Measurements from ENCODE around the gene TMSB15B.
"Not testable (repeated sequence)": the region's sequence is repeated elsewhere in the genome, so short reads cannot be mapped to it uniquely, and the experiment has no call there.

Gene TMSB15B

DNA sequence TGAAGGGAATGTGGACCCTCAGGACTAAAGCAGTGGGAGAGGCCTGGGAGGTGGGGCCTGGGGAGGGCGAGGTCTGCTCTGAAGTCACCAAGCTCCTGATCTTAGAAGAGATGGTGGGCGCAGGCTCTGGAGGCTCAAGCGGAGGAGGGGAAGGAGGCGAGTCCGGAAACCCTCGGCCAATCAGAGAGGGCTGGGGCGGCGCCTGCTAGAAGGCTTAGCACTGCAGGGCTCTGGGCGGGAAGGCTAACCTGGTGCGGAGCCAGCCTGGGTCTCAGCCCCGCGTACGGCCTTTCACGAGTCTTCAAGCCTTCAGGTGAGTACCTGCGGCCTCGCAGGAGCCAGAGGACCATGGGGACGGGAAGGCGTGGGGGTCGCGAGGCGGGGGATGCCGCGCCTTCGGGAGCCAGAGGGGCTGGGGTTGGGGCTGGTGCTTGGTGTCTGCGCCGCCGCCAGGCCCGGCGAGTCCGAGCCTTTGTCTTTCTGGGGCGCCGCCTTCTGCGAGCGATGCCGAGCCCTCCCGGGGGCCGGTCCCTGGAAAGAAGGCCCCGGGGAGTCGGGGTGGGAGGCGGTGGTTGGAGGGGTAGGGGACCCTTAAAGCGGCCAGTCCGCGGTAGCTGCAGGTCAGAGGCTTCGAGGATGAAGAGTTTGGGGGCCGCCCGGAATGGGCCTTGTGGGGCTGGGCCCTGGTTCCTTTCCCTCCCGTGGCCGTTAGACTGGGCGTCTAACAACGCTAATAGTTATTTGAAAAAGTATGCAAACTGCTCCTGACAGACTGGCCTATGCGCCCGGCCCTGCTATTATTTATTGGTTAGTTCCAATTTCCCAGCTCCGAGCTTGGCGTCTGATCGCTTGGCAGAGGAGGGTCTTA is at the start of gene TMSB15B:
Gene TMSB15B (plus strand): TSS at position 217 of the 868 bp plus-strand sequence.
- DNase-seq (ENCODE audit: low spot score), result not testable (repeated sequence)

DNA sequence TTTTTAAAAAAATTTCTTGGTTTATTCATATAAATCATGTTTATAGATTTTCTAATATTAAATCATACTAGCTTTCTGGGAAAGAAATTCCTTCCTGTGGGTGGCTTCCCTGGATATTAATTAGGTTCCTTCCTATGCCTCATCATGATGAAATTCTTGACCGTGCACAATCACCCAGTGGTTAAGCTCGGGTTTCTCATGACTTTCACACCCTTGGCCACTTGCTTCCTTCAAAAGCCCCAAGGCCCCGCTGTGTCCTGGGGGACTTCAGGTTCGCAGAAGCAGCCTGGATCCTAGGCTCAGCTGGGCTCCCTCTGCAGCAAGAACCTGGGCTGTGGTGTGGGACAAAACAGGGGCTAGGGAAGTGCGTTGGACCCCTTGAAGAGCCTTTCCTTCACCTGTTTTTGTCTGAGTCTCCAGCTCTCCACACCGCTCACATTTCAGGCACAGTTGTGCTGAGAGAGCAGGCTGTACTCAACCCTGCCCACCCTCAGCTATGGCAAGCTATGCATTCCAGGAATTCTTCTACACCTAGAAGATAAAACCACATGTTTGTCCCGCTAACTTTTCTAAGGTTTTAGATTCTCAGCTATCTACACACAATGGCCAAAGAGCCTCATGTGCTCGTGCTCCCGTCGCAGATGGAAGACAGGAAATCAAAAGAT is 48.9 kb upstream of the TMSB15B start:
- peak; percentile 14 for DNase-seq (ENCODE audit: low spot score)

DNA sequence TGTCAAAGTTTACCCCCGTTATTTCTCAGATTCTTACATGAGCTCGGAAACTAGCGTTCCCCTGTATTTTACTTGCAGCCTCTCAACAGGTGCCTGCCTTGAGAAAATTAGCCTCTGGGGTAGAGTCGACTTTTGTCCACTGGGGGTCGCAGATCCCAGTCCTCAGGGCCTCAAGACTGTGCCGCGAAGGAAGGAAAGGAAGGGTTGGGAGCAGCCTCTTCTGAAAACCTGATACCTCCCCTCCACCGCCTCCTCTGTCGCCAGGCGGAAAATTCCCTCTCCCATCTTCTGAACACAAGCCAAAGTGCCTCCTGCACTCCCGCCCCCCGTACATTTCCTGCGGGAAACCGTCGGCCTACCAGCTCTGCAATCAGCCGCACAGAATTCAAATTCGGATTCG is 44.4 kb upstream of the TMSB15B start:
- peak; percentile 68 for DNase-seq (ENCODE audit: low spot score)

DNA sequence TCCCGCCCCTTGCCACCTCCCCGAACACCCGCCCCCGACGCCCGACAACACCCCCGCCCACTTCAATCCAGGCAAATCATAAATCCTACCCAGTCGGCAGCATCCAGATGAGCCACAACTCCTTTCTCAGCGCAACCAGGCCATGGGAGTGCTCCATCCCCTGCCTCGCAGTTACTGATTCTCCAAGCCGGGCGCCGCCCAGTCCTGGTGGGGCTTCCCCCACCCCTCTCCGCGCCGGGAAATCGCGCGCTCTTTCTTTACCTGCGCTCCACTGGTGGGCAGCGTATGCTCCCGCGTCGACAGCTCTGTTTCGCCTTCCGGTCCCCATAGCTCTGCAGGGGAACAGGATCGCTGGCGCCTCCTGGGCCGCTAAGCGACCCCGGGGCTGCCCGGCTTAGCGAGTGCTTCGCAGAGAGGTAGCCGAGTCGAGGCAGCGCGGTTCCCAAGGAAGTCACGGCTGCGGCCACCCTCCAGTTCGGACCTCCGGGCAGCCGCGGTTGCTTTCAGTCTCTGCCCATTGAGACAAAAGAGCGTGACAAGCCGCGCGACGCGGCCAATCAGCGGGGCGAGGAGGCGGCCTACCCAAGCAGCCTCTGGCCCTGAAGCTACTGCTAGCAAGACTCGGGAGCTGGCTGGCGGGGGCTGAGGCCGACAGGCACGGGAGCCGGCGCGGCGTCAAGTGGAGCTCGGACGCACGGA is 43.7 kb upstream of the TMSB15B start:
- DNase-seq (ENCODE audit: low spot score), result peak; percentile 60

DNA sequence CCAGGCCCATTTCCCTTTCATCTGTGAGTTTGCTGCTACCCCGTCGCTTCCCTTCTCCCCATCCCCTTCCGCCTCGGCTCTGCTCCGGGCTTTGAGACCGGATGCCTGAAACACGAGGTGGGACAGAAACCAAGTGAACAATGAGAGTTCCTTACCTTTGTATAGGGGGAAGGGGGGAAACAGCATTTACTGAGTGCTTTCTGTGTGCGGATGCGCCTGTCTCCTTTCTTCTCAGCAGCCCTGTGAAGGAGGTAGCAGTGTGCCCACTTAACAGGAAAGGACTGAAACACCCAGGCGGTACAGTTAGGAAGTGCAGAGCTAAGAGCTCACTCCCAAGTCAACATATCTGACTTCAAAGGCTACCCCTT is 43.2 kb upstream of the TMSB15B start:
- DNase-seq (ENCODE audit: low spot score), result peak; percentile 65

DNA sequence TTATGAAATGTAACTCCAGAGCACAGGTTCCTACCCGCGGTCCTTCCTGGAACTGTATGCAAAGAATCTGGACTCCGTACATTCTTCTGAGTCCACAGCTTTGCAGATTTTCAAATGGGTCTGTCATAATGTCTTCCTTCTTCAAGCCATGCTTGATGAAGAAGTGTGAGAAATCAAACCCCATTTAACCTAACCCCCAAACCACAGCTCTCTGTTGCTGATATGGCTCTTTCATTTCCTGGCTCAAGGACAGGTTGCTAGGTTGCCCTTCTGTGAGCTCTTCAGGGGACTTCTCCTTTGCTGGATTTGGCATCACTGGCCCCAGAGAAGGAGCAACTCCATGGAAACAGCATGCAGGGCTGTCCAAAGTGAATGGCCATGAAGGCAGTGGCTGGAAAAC is 41.9 kb upstream of the TMSB15B start:
- not testable (repeated sequence) for DNase-seq (ENCODE audit: low spot score)

DNA sequence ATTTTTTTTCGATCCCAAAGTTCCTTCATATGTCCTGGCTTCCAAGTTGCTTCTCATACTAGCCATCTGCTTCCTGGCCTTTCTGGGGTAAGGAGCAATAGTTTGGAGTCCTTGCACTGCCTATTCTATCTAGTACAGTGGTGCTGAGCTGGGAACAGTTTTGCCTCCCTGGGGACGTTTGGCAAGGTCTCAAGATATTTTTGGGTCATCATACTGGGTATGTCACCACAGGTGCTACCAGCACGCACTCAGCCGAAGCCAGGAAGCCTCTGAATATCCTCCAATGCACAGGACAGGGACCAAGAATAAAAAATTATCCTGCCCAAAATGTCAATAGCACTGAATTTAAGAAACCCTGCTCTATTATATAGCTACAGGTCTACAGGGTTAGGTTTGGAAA is 35.4 kb upstream of the TMSB15B start:
- DNase-seq (ENCODE audit: low spot score), result no peak

DNA sequence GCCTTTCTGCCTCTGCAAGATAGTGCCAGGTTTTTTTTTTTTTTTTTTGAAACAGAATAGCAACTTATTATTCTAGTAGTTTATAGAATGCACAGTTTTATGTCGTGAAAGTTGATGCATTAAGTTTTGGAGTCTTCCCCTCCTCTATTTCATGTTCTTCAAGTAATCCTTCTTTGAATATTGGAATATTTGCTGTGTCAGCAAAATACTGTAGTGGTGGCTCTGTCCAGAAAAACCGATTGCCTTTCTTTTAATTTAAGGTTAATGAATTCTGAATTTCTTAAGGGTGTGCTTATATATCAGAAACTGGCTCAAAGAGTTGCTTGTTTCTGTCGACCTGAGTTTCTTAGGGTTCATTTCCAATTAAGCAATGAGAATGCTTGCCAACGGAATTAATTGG is 34.8 kb upstream of the TMSB15B start:
- DNase-seq (ENCODE audit: low spot score), result no peak

DNA sequence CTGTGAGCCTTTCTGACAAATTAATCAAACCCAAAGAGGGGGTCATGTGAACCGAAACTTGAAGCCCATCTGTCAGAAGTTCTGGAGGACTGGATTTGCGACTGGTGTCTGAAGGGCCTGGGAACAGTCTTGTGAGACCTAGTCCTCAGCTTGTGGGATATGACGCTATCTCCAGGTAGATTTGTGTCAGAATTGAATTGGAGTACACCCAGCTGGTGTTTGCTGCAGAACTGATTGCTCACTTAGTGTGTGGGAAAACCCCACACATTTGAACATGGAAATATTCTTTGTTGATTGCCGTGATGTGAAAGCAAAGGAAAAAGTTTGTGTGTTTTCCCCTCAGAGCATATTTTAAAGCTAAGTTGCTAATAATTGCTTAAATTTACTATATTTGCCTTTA is 30.3 kb upstream of the TMSB15B start:
- DNase-seq (ENCODE audit: low spot score), result no peak

DNA sequence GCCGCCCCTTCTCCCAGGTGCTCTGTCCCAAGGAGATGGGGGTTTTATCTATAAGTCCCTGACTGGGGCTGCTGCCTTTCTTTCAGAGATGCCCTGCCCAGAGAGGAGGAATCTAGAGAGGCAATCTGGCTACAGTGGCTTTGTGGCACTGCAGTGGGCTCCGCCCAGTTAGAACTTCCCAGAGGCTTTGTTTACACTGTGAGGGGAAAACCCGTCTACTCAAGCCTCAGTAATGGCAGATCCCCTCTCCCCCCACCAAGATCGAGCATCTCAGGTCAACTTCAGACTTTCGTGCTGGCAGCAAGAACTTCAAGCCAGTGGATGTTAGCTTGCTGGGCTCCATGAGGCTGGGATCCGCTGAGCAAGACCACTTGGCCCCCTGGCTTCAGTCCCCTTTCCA is 22.2 kb upstream of the TMSB15B start:
- DNase-seq (ENCODE audit: low spot score), result not testable (repeated sequence)

DNA sequence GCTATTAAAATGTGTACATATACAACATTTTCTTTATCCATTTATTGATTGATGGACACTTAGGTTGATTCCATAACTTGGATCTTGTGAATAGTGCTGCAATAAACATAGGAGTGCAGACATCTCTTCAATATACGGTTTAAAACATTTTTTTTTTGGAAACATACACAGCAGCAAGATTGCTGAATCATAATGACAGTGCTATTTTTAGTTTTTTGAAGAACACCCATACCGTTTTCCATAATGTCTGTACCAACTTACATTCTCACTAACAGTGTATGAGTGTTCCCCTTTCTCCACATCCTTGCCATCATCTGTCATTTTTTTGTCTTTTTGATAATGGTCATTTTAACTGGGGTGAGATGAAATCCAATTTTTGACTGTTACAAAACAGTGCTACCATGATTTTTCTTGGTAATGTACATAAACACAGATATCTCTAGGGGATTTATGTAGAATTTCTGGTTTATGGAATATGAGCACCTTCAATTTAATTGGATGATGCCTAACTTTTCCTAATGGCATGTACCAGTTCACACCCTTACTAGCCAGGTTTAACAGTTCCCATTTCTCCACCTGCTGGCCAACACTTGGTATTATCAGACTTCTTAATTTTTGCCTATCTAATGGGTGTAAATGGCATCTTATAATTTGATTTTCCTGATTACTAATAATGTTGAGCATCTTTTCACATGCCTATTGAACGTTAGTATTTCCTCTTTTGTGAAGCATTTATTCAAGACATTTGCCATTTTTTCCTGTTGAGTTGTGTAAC is 21.0 kb upstream of the TMSB15B start:
- peak; percentile 57 for DNase-seq (ENCODE audit: low spot score)

DNA sequence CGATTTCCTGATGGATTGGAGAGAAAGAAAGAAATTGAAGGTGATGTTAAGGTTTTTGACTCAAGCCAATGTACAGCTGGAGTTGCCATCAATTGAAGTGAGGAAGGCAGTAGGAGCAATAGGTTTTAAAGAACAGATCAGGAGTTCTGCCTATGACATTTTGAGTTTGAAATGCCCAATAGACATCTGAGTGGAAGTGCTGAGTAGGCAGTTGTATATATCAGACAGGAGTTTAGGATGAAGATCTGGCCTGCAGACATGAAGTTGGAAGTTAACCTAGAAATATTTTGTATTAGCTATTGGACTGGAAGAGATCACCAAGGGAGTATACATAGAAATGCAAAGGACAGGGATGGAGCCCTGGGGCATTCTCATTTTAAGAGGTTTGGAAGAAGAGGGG is 12.9 kb upstream of the TMSB15B start:
- DNase-seq (ENCODE audit: low spot score), result no peak

DNA sequence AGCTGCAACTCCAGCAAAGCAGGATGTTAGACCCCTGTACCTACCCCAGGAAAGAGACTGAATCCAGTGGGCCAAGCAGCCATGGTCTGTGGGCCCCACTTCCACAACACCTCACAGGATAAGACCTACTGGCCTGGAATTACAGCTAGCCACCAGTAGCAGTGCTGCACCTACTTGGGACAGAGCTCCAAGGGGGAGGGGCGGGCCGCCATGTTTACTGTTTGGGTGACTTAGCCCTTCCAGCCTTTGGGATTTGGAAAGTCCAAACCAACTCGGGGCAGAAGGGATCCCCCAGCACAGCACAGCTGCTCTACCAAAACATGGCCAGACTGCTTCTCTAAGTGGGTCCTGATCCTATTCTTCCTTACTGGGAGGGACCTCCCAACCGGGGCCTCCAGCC is 9.1 kb upstream of the TMSB15B start:
- DNase-seq (ENCODE audit: low spot score), result no peak

DNA sequence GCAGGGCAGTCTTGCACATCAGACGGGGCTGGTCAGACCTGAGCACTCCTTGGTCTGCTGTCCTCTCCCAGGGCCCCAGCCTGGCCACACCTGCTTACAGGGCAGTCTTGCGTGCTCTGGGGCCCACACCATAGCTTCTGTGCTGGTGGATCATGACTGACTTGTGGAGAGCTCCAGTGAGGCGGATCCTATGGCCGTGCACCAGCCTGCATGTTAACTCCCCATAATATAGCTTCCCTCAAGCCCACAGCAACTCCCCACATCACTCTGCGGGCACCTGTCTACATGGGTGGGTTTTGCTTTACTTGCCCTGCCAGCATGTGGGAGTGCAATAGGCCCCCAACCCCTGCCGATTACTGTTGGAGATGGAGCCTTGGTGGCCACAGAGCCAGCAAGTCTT is 8.2 kb upstream of the TMSB15B start:
- DNase-seq (ENCODE audit: low spot score), result no peak

DNA sequence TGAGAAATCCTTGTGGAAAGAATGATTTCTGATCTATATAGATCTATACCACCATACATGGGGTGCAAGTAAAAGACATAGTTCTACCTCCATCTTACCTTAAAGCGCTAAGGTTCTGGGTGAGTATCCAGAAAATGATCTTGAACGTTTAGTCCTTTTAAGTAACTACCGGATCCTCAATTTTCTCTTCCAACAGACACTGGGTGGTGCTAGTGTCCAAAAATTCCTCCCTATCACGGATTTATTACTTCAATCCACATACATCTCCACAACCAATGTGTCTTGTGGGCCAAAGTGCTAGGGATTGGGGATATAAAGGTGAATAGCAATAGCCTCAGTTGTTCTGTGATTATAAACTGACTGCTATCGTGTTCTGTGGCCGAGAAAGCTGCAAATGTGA is 1.8 kb upstream of the TMSB15B start:
- not testable (repeated sequence) for DNase-seq (ENCODE audit: low spot score)

DNA sequence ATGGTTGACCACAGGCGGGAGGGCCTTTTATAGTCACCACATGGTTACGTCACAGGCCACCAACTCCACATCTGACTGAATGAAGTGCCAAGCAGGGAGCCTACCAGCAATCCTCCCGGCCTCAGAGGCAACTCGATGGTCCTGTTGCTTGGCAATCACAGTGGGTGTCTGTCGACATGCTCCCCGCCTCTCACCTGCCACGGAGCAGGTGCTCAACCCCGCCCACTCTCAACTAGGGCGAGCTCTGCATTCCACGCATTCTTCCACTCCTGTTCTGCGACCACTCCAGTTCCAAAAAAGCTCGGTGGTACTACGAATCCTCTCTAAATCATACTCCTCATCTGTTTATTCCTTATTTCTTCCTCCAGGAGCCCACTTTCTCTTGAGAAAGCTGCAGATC is 21.1 kb downstream of the TMSB15B start:
- not testable (repeated sequence) for DNase-seq (ENCODE audit: low spot score)

DNA sequence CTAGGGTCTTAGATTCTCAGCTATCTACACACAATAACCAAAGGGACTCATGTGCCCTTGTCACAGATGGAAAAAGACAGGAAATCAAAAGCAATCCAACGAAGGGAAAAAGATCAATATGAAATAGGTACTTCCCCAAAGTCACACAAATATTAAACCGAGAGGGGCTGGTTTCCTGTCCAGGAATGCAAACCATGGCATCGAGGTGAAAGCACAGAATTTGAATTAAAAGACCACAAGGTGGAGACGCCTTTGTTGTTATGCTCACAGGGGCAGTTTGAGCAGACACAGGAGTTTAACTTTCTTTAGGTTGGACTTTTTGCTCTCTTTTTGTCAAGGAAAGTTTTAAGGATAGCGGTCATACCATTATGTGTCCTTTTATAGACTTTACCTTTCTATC is 36.8 kb downstream of the TMSB15B start:
- no peak for DNase-seq (ENCODE audit: low spot score)

DNA sequence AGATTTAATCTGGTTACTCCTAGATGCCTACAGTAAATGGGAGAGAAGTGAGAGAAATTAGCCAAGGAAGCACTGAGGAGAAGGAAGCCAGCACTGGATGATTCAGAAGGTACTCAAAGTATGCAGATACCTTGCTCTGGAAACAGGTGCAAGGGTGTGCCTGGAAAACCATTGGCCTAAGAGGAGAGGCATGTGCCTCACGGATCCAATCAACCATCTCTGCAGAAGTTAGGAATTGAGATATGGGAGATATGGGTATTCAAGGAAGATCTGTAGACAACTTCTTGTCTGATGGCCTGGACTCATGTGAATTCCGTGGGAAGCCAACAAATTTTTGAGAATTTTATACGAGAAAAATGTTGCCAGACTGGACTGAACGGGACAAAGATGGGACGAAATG is 46.4 kb downstream of the TMSB15B start:
- DNase-seq (ENCODE audit: low spot score), result no peak

DNA sequence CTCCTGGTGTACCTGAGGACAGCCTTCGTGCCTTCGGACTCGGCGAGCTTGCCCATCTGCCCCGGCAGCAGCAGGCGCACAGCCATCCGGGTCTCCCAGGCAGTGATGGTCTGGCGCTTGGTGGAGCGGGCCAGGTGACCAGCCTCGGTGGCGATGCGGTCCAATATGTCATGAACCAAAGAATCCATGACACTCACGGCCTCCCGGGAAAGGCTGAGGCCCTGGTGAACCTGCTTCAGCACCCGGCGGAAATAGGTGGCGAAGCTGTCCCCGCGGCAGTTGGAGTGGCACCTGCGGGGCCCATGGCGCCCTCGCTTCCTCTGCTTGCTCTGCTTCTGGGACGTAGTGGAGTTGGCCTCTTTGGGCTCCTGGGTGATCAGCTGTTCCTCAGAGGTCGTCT is 50.7 kb downstream of the TMSB15B start:
- no peak for DNase-seq (ENCODE audit: low spot score)

DNA sequence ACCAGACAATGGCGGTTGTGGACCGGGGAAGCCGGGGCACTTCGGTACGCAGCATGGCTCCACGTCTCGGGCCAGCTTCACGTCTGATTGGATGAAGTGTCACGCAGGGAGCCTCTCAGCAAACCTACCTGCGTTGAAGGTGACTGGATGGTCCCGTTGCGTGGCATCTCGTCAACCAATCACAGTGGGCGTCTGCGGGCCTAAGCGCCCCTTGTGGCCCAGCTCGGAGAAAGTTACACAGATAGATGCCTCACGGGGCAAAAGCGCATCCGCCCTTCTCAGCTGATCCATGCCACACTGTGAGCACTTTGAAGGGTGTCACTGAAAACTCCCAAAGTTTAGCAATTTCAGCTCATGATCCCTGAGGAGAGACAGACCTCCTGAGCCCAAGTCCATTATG is 51.2 kb downstream of the TMSB15B start, which contains the start of gene H2BW1:
Gene H2BW1 (minus strand): TSS at position 103 of the 400 bp plus-strand sequence. CDS start 132 bp downstream, outside the sequence.
- no peak for DNase-seq (ENCODE audit: low spot score)

DNA sequence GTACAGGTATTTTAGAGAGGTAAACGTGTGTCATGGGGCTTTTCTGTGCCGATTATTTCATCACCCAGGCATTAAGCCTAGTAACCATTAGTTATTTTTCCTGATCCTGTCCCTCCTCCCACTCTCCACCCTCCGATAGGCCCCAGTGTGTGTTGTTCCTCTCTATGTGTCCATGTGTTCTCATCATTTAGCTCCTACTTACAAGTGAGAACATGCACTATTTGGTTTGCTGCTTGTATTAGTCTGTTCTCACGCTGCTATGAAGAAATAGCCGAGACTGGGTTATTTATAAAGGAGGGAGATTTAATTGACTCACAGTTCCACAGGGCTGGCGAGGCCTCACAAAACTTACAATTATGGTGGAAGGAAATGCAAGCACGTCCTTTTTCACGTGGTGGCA is 53.1 kb downstream of the TMSB15B start:
- not testable (repeated sequence) for DNase-seq (ENCODE audit: low spot score)

Data from SW480 (cell line).